Measurements from ENCODE around the gene NXPE2.
A peak's percentile ranks its signal among the peaks of the same experiment; 100 is the strongest.

Gene NXPE2

DNA sequence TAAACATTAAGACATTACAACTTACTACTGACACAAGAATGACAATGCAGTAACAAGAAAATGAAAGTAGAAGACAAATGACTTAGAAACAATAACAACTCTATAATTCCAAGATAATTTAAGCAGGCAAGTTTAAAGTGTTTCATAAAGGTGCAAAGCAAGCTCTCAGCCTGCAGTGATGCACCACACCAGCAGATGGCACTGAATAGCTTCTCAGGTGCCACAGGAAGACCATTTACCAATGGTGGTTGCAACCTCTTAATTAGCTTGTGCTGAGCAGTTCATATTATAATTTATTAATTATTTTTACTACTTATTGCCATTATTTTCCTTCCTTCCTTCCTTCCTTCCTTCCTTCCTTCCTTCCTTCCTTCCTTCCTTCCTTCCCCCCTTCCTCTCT is 60.6 kb downstream of the NXPE2 start:
- DNase-seq (ENCODE audit: low read depth in 1 of 2, low spot score in 1 of 2) = peak in 1 of 2 donors; percentile 18

DNA sequence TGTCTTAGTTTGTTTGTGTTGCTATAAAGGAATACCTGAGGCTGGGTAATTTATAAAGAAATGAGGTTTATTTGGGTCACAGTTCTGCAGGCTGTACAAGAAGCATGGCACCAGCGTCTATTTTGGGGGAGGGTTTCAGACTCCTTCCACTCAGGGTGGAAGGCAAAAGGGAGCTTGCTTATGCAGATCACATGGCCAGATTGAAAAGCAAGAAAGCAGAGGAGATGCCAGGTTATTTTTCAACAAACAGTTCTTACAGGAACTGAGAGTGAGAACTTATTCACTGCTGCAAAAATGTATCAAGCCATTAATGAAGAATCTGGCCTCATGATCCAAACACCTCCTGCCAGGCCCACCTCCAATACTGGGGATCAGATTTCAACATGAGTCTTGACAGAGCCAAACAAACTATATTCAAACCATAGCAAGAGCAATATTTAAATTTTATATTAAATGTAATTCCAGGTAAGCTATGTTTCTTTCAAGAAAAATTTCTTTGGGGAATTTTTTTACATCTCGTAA is 66.9 kb downstream of the NXPE2 start:
- DNase-seq (ENCODE audit: low read depth in 1 of 2, low spot score in 1 of 2) = no peak

DNA sequence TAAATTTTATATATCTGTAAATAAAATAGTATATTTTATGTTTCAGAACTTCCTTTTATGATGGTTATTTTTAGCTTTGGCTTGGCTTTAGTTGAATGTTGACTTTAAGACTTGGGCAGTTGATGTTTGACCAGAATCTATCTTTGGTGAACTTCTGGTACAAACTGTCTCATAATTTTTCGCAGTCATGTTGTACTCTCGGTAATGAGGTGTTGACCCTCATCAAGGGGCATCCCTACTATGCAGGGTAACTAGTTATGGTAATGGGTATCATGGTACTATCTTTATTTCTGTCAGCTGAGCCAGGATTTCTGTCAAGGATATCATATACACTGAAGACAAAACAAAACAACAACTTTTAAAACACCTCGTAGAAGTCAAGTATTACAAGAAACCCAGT is 67.7 kb downstream of the NXPE2 start:
- no peak for DNase-seq (ENCODE audit: low read depth in 1 of 2, low spot score in 1 of 2)

Data from activated CD4-positive, alpha-beta T cell treated with anti-CD3 and anti-CD28 coated beads, Interleukin-2, amount 50 U/mL, for 24 hours (primary cell).